IPS-NIHi7 (cell line): ENCODE data around the gene FER1L5.
"Not testable (repeated sequence)": the region's sequence is repeated elsewhere in the genome, so short reads cannot be mapped to it uniquely, and the experiment has no call there.

ENCODE experiments used
- DNase-seq: peaks from one replicate; pipeline ENCODE4 v3.0.0; 2012; ENCODE audit warnings: mixed read lengths; ENCODE audit errors: extremely low spot score

FER1L5 gene

DNA sequence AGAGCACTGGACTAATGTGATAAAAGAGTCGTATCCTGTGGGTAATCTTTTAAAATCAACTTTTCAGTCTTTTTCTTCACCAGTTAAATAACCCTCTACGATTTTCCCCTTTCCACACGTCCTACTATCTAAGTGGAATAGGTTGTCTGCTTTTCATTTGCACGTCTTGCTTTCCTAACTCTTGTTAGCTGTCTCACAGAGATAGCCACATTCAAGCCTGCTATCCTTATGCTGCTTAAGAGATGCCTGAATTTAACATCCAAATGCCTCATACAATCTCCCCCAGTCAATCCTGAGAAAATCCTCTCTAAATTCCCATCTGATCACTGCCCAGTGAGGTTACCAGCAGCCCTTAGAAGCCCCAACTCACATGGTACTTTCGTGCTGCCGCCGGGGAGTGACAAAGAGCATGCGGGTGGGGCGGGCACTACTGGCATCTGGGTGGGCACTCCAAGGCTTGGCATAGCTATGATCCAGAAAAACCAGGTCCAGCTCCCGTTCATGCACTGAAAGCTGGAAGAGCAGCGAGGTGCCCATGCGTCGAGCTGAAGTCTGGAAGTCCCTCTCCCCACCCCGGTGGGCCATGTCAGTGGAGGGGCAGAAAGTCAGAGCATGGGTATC lies 5.9 kb upstream of the FER1L5 start:
- DNase-seq = no peak

DNA sequence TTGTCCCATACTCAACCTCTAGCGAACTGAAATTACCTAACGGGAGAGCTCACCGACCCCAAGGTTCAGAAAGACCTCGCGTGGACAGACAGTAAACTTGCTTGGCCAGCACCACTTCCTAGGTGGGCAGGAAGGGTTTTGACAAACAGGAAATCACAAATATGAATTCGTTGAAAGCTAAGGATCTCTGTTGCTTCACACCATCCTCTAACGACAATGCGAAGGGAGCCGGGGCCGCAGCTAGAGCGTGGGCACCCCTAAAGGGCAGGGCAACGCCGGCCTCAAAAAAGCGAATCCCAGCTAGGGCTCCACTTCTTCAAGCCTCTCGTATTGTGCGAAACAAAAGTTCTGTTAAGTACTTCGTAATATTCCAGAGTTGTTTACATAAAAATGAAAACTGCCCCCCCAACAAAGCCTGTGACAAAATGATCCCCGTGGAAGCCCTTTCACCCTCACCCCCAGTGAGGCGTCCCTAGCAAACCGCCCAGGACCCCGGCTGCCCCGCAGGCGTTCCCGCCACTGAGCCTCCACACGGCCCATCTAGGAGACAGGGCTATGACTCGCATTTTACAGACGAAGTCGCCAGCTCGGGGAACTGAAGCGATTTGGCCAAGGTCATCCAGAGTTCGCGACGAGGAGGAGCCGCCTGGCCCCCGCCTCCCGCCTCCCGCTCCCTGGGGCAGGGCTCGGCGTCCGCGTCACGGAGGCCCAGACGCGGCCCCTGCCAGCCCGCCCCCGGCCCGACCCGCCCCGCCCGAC lies 5.0 kb upstream of the FER1L5 start:
- peak; percentile 88 for DNase-seq

DNA sequence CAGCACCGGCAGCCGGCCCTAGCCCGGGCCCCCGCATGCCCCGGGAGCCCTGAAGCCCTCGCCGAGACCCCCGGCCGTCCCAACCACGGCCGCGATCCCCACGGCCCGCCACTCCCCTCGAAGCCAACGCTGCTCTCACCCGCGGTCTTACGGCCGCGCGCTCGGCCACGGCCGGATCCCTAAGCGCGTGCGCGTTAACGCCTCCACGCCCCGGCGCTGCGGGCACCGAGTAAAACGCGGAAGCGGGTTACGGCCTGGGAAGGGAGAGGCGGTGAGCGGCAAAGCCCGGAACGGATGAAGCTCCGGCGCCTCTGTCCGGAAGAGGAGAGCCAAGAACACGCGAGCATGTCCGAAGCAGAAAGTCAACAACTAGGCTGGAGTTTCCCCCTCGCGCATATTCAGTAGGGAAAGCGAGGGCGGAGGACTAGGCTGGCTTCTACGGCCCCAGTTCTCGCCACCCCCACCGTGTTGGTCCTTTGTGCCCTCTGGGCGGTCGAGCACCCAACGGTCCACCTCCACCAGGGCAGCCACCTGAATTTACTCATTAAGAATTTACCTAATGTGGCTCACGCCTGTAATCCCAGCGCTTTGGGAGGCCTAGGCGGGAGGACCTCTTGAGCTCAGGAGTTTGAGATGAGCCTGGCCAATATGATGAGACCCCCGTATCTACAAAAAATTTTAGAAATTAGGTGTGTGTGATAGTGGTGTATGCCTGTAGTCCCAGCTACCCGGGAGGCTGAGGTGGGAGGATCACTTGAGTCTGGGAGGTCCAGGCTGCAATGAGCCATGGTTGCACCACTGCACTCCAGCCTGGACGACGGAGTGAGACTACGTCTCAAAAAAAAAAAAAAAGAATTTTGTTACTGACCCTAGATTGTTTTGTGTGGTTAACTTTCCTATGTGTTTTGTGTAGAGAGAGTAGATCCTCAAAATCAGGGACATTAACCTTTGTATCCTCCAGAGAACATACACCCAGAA lies 4.1 kb upstream of the FER1L5 start, which contains the start of gene KANSL3:
Gene KANSL3, minus strand, starts transcription at position 169 of the 978 bp plus-strand sequence. CDS start 1,177 bp downstream, outside the sequence.
- peak; percentile 91 for DNase-seq

DNA sequence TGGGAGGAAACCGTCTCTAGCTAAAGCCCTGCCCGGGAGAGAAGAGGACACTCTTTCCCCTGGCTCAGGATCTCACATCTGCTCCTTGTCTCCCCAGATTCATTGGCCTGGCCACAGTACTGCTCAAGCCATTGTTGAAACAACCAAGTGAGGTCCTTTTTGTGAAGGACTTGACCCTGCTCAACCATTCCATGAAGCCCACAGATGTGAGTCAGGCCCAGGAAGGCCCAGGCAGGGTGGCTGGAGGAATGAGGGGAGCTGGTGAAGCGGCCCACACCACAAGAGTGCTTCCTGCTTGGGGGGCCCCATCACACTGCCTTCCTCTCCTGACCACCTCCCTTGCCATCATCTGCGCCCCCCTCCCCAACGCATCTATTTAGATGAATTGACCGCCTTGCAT lies 5.1 kb downstream of the FER1L5 start:
- DNase-seq = no peak

DNA sequence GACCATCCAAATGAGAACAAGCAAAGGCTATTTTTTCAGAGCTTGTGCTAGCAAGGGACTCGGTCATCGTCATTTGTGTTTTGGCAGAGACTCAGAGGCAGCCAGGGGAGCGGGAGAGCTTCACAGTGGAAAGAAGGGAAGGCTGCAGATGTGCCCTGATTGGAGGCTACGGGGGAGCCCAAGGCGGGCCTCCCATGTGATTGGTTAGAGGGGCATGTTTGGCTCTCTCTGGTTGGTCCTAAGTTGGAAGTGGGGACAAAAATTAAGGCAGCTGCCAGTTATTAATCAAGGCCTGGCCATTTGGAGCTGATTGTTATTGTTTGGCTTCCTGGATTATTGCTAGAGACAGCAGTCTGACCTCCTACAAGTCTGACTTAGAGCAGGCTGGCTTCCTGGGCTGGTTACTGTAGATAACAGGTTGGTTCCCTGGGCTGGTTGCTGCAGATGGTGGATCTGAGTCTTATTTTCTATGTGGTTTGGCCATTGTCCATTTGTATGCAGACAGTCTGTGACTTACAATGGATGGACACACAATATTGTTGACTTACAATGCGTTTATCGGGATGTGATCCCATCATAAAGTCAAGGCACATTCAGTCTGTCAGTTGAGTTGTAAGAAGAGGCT lies 5.9 kb downstream of the FER1L5 start:
- DNase-seq = no peak

DNA sequence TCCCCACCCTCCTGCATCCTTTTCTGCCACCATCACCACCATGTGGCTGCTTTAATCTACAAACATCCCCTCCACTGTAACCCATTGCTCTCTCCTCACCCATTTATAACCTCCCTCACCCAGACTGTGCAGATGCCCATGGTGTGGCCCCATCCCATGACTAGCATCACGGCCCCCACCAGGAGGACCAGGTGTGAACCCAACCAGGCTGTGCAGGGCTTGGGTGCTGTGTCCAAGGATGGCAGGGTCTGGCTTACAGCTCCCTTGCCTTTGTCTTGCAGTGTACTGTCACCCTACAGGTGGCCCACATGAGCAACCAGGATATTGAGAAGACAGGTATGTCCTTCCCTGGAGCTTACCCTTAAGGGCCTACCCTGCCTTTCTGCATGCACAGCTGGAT lies 6.8 kb downstream of the FER1L5 start:
- no peak for DNase-seq

DNA sequence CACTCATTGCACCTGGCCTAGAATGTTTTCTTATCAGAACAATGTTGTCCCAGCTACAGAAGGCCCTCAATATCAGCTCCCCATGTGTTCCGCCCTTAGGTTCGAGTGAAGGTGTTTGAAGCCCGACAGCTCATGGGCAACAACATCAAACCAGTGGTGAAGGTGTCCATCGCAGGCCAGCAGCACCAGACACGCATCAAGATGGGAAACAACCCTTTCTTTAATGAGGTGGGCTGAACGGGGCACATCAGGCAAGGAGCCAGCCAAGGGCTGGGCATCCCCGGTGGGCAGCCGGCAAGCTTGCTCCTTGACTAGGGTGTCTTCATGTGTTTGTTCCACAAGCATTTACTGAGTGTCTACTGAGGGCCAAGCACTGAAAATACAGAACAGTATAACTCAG lies 9.2 kb downstream of the FER1L5 start:
- no peak for DNase-seq

DNA sequence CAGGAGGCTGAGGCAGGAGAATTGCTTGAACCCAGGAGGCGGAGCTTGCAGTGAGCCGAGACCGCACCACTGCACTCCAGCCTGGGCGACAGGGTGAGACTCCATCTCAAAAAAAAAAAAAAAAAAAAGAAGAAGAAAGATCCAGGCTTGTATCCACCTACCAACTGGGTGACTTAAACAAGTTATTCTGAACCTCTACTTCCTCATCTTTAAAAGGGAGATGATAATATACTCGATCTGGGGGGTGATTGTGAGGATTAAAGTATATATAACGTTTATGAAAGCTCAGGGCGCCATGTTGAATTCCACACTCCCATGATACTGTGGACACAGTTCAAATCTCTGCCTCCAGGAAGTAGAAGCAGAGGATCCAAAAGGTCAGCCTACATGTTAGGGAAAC lies 12.2 kb downstream of the FER1L5 start:
- not testable (repeated sequence) for DNase-seq

DNA sequence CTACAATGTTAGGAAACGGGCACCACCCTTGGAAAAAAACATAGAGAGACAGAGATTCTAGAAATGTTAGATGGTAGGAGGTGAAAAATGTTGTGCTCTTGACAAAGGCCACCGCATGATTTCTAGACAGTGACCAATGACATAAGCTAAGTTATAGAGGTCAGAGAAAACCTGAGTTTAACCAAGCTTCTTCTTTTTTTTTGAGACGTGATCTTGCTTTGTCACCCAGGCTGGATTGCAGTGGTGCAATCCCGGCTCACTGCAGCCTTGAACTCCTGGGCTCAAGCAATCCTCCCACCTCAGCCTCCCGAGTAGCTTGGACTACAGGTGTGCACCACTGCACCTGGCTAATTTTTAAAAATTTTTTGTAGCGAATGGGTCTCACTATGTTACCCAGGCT lies 13.0 kb downstream of the FER1L5 start:
- no peak for DNase-seq

DNA sequence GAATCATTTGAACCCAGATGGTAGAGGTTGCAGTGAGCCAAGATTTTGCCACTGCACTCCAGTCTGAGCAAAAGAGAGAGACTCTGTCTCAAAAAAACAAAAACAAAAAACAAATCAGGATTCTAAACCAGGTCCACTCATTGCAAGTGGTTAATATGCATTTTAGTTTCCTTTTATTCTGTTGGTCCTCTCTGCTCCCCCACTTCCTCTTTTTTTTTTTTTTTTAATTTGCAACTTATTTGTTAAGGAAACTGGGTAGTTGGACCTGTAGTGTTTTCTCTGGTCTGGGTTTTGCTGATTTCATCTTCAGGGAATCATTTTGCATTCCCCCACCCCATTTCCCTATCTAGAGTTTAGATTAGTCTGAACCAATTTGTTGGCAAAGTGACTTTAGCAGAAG lies 14.0 kb downstream of the FER1L5 start:
- DNase-seq = no peak

DNA sequence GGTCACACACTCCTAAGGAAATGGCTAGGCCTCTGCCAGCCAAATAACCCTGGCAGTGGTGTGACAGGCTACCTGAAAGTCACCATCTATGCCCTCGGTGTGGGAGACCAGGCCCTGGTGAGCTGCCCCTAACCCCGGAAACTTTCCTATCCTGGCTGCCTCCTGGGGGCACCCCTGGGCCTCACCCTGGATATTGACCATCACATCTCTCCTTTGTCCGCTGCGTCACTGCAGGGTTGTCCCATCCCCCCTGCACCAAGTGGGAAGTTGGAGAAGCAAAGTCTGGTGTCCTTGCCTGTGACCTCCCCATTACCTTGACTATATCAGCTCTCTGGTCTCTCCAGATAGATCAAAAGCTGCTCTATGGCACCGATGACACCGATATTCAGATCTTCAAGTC lies 18.8 kb downstream of the FER1L5 start:
- no peak for DNase-seq

DNA sequence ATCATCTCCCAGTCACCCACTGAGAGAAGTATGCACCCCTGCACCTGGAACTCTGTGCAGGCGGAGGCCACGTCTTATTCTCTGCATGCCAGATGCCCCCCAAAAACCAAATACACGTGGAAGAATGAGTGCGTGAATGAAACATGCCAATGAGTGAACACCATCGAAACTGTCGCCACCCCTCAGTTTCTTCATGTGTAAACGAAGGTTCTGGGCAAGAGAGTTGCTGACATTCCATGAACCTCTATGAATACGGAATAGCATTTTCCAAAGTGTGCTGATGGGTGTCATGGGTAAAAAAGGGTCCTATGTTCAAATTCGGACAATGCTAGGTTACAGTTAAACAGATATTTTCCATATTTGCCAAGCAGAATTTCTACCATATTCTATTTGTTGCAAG lies 19.8 kb downstream of the FER1L5 start:
- DNase-seq = no peak

DNA sequence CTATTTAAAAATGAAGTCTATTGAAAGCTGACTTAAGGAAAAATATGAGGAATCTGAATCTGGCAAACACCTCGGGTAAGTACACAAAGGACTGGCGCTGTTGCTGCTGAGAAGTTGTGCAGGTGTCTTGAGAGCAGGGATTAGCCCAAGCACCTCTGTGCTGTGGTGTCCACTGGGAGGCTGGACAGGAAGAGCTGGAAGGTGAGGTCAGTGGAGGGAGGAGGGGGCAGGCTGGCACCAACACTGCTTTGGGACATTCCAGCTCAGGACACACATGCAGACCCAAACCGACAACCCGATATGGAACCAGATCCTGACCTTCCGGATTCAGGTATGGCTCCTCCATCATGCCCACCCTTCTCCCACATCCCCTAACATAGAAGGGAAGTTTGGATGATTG lies 20.6 kb downstream of the FER1L5 start:
- no peak for DNase-seq

DNA sequence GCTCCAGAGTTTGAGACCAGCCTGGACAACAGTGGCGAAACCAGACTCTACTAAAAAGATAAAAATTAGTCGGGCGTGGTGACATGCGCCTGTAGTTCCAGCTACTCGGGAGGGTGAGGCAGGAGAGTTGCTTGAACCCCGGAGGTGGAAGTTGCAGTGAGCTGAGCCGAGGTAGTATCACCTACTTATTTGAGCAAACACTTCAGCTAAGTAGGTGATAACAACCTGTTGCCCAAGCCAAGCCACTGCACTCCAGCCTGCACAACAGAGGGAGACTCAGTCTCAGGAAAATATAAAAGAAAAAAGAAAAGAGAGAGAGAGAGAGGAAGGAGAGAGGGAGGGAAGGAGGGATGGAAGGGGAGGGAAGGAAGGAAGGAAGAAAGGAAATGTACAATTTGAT lies 21.3 kb downstream of the FER1L5 start:
- DNase-seq = no peak

DNA sequence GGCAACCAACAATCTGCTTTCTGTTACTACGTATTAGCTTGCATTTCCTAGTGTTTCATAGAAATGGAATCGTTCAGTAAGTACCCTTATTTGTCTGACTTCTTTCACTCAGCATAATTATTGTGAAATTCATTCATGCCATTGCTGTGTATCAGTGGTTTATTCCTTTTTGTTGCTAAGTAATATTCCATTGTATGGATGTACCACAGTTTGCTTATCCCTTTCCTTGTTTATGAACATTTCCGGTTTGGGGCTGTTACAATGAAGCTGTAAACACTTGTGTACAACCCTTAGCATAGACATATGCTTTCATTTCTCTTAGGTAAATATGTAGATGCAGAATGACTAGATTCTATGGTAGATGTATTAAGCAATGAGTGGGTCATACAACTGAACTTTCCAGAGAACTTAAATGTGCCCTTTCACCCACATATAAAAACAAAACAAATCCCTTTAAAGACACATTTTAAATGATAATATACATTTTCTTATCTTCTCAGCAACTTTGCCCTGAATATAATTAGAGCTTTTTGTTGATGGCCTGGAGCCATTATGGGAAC lies 21.9 kb downstream of the FER1L5 start:
- DNase-seq = no peak

DNA sequence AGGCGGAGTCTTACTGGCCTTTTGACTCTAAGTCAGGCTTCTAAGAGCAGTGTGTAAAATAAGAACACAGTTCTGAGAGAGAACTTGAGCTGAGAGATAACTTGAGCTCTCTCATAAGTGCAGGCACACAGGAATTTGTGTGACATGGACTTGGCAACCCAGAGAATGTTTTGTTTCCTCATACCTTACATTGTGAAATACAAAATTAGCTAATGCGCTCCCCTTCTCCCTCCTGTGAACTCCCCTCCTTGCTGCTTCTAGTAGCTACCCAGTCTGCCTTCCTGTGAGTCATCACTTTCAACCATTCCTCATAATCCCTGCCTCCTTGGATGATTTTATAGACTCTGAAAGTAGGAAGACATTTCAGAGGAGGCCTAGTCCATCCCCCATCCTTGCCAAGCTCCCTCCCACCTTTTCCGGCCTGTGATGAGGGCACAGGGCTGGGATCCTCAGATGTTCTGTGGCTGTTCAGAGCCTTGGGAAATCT lies 22.6 kb downstream of the FER1L5 start:
- DNase-seq = no peak

DNA sequence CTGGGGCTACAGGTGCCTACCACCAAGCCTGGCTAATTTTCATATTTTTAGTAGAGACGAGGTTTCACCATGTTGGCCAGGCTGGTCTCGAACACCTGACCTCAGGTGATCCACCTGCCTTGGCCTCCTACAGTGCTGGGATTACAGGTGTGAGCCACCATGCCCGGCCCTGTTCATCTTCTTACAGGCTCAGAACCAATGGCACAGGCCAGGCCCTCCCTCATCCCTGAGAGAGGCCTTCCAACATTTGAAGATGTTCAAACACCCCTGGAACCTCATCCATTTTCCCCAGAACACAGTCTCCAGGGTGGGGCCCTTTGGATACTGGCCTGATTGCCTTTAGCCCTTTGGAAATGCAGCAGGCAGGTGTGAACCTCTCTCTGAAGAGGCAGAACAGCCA lies 23.2 kb downstream of the FER1L5 start:
- DNase-seq = not testable (repeated sequence)

DNA sequence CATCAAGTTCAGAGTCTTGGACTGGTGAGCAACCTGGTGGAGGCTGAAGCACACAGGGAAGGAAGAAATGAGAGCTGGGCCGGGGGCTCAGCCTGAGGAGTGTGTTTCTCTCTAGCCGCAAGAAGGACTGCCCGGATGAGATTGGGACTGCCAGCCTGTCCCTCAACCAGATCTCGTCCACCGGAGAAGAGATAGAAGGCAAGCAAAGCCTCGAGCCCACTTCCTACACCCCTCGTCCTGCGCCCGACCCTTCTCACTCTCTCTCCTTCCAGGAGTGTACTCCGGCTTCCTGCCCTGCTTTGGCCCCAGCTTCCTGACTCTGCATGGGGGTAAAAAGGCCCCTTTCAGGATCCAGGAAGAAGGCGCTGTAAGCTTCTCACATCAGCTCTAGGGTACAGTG lies 26.2 kb downstream of the FER1L5 start:
- DNase-seq = no peak

DNA sequence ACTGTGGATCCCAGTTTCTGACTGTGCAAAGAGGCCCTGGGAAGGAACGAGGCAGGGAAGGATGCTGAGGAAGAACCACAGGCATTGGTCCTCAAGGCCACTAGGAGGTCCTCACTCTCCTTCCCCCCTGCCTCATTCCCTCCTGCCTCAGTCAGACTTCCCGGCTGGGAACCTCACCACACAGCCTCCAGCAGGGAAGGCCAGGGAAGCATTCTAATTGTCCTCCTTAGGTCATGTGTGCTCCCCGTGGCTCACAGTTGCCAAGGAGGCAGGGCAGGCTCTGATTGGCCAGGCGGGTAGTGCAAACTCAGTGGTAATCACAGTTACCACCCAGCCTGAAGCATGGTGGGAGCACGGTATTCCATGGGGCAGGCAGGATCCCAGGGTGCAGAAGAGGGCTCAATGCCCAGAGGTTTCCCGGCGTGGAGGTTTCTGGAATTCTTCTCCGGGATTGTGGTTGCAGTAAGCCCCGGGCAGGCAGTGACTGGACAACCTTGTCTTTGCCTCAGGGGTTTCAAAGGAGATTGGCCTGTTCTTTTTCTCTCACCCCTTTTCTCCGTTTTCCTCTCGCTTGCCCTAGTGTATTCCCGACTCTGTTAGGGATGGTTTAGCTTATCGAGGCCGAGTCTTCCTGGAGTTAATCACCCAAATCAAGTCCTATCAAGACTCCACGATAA lies 27.1 kb downstream of the FER1L5 start:
- DNase-seq = no peak

DNA sequence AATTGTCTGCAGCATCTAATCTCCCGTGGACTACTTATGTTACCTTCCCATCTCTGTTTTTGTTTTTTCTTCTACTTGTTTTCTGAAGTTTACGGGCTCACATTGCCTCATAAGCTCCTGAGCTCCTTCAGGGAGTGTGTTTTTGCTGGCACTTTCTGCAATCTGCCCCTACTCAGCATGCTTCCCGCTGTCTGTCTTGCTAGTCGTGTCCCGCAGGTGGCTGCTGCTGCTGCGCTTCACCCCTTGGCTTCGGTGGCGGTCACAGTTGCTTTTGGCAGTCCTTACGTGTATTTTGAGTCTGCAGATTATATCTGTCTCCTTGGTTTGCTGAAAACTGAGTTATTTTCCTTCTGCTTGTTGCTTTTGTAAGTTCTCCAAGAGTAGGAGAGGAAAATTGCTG lies 37.3 kb downstream of the FER1L5 start:
- no peak for DNase-seq
